PC-9 (cell line): ENCODE measurements around the gene HIPK4.

Experiments
- EZH2 ChIP-seq: fragments of 200-600 bp; sonication (generic); IDR thresholded peaks from 2 replicates; pipeline ENCODE4 v1.8.0; 2017; ENCODE audit warnings: antibody characterized with exemption, low read depth
- TF ChIP-seq, protein P1 (sequence below): fragments of 200-600 bp; sonication (generic); conservative IDR thresholded peaks from 2 replicates; pipeline ENCODE4 v1.6.1; 2017; ENCODE audit warnings: mixed run types, antibody characterized with exemption, mild to moderate bottlenecking, moderate library complexity

DNA sequence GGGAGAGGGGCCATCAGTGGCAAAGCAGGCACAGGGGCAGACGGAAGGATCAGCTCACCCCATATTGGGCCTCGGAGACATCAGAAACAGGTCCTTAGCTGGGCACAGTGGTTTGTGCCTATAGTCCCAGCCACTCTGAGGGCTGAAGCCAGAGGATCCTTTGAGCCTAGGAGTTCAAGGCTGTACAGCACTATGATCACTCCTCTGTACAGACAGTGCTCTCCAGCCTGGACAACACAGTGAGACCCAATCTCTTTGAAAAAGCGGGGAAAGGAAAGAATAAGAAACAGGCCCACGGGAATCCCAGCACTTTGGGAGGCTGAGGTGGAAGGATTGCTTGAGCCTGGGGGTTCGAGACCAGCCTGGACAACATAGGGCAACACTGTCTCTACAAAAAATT, 29.8 kb upstream of the HIPK4 start:
- TF ChIP-seq, protein P1, sequence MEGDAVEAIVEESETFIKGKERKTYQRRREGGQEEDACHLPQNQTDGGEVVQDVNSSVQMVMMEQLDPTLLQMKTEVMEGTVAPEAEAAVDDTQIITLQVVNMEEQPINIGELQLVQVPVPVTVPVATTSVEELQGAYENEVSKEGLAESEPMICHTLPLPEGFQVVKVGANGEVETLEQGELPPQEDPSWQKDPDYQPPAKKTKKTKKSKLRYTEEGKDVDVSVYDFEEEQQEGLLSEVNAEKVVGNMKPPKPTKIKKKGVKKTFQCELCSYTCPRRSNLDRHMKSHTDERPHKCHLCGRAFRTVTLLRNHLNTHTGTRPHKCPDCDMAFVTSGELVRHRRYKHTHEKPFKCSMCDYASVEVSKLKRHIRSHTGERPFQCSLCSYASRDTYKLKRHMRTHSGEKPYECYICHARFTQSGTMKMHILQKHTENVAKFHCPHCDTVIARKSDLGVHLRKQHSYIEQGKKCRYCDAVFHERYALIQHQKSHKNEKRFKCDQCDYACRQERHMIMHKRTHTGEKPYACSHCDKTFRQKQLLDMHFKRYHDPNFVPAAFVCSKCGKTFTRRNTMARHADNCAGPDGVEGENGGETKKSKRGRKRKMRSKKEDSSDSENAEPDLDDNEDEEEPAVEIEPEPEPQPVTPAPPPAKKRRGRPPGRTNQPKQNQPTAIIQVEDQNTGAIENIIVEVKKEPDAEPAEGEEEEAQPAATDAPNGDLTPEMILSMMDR, result no peak
- TF ChIP-seq EZH2, result no peak
